OCI-LY7 (cell line): ENCODE results near the gene MARCHF6.
"Not testable (repeated sequence)": the region's sequence is repeated elsewhere in the genome, so short reads cannot be mapped to it uniquely, and the experiment has no call there.

Experiments
- CTCF ChIP-seq: fragments of 200-600 bp; sonication (generic); conservative IDR thresholded peaks from 2 replicates; pipeline ENCODE4 v1.5.1; 2014; ENCODE audit warnings: mild to moderate bottlenecking, antibody characterized with exemption, low read length, moderate library complexity, mixed read lengths
- EZH2phosphoT487 ChIP-seq: fragments of 200-600 bp; sonication (generic); IDR thresholded peaks from 2 replicates; pipeline ENCODE4 v1.6.1; 2018; ENCODE audit warnings: low read depth, borderline replicate concordance, mild to moderate bottlenecking, mixed run types, antibody characterized with exemption, low read length, moderate library complexity, mixed read lengths

- not testable (repeated sequence) for TF ChIP-seq CTCF, EZH2phosphoT487
Measured at GRCh38 chr5:10310835-10311570, 42.5 kb upstream of the MARCHF6 start.
